Tracheal epithelial cell (primary cell): ENCODE results near the gene MCC. TPM values are rescaled to one million over a fixed set of nuclear protein-coding genes. Genes with fewer than 3 reads are reported as not detected.

Source experiments
- total RNA-seq: library from RNA; depleted of rRNA; stranded (reverse); fragments of >200 nt; gene quantifications from 2 replicates; pipeline ENCODE4 v1.2.1, GENCODE V29; 2014

Gene MCC
- total RNA-seq: 62.4 and 71.2 TPM in 2 replicates

GRCh38 chr5:113487781-113488644 is at the start of gene MCC:
Gene MCC, minus strand, starts transcription at chr5:113488453.

GRCh38 chr5:113513384-113514288 is 25.4 kb upstream of the MCC start, which contains the start of gene YTHDC2:
Gene YTHDC2, plus strand, starts transcription at chr5:113513694. Its CDS starts 202 bp downstream, at chr5:113513896.

DNA sequence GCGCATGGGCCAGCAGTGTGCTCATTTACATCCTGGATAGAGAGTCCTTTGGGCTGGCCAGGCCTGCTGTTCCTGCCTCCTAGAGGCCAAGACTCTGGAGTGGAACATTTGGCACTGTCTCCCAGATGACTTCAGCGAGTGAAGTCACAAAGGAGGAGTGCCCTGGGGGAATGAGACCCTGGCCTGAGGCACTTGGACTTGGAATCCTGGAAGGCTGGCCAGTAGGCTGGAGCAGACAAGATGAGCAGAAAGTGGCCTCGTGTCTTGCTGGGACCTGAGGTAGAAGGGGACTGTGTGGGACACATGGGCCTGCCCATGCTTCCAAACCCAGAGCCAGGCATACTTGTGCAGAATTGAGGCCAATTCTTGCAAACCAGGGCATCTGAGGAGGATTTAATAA is 53.4 kb downstream of the MCC start, which contains the start of gene TSSK1B:
Gene TSSK1B (minus strand): TSS at position 101 of the 400 bp plus-strand sequence. CDS start 150 bp downstream, outside the sequence.

DNA sequence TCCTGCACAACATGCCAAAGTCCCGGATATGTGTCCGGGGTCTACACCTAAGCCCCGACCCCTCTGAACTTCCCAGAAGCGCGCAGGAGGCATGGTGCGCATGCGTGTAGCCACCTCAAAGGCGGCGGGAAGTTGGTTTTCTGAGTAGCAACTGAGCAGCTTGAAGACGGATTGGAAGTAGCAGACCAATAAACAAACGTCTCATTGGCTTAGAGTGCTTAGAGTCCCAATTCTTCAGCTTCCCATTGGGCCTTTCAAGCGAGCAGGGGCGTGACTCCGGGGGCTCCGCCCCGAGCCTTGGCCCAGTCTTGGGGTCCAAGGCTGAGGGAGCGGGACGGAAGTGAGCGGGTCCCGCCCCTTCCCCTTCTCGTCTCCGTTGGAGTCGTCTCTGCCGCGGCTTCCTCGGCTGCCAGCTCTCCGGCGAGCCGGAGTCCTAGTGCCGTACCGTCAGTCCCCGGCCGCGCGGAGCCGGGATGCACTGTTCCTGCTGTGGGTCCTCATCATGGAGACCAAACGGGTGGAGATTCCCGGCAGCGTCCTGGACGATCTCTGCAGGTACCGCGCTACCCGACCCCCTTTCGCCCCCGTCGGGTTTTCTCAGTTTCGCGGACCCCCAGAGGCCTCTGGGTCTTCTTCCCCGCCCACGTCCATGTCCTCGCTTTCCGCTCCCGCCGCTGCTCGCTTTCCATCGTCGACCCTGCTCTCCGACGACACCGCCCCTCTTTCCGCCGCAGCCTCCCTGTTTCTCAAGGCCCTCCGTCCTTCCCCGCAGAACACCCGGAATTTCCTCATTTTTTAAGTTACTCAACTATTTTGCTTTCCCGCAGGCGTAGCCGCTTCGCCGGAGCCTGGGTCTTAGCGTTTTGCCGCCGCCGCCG is 511.6 kb downstream of the MCC start, which contains the start of gene DCP2:
Gene DCP2 (plus strand): TSS at position 367 of the 878 bp plus-strand sequence. CDS start 136 bp downstream, at position 503.

Other genes with a start within 250 kb of the MCC start
- gene TSSK1B, start 53.5 kb downstream of the MCC start, total RNA-seq: under 0.01 and 0.21 TPM in 2 replicates
- gene YTHDC2, start 25.2 kb upstream of the MCC start, total RNA-seq: 12.3 and 17.9 TPM in 2 replicates